Neural crest cell (in vitro differentiated cells): ENCODE measurements around the gene CIAO2B. TPM values are rescaled to one million over a fixed set of nuclear protein-coding genes. Genes with fewer than 3 reads are reported as not detected.
"Not testable (repeated sequence)": the region's sequence is repeated elsewhere in the genome, so short reads cannot be mapped to it uniquely, and the experiment has no call there.

Experiments
- DNase-seq: peaks from one replicate; pipeline ENCODE4 v3.0.0; 2021; ENCODE audit warnings: low read depth, mixed read lengths, low spot score
- H3K27ac Mint-ChIP-seq: one replicate; pipeline ENCODE4 v1.8.0; 2021; ENCODE audit warnings: mild to moderate bottlenecking, mixed read lengths; ENCODE audit not compliant: unreplicated experiment
- H3K27me3 Mint-ChIP-seq: 2 replicates; pipeline ENCODE4 v1.8.0; 2021; ENCODE audit warnings: low read depth, mild to moderate bottlenecking, mixed read lengths
- H3K36me3 Mint-ChIP-seq: 2 replicates; pipeline ENCODE4 v1.8.0; 2021; ENCODE audit warnings: low read depth, mild to moderate bottlenecking, mixed read lengths
- H3K4me1 Mint-ChIP-seq: 2 replicates; pipeline ENCODE4 v1.8.0; 2021; ENCODE audit warnings: mixed read lengths
- H3K4me3 Mint-ChIP-seq: one replicate; pipeline ENCODE4 v1.8.0; 2021; ENCODE audit warnings: mild to moderate bottlenecking, mixed read lengths
- H3K9me3 Mint-ChIP-seq: 2 replicates; pipeline ENCODE4 v1.8.0; 2021; ENCODE audit warnings: mixed read lengths
- CTCF ChIP-seq: fragments of 200-600 bp; sonication (generic); conservative IDR thresholded peaks from 2 replicates; pipeline ENCODE4 v1.5.0; 2021; ENCODE audit warnings: antibody characterized with exemption, mild to moderate bottlenecking
- total RNA-seq: library from RNA; stranded (reverse); gene quantifications from 2 replicates; pipeline ENCODE4 v1.2.1, GENCODE V29; 2021

The CIAO2B gene
- total RNA-seq, 1 donor from 2014 or later = 73.8 TPM

- DNase-seq = no peak
- H3K4me3 Mint-ChIP-seq = no peak overlapping the region
- peaks cover 12% of the 10 kb centered on the region for H3K4me1 Mint-ChIP-seq
- H3K27me3 Mint-ChIP-seq = peaks cover 4% of the 10 kb centered on the region
- no peak for TF ChIP-seq CTCF
- H3K27ac Mint-ChIP-seq = no peak overlapping the region
- H3K36me3 Mint-ChIP-seq = no peaks in the 10 kb centered on the region
- H3K9me3 Mint-ChIP-seq = no peaks in the 10 kb centered on the region
Observed at GRCh38 chr16:66975302-66975893, 41.2 kb upstream of the CIAO2B start.

- H3K27me3 Mint-ChIP-seq, H3K36me3 Mint-ChIP-seq, H3K27ac Mint-ChIP-seq, H3K9me3 Mint-ChIP-seq, H3K4me3 Mint-ChIP-seq, DNase-seq: not testable (repeated sequence)
- peaks cover 12% of the 10 kb centered on the region for H3K4me1 Mint-ChIP-seq
Observed at GRCh38 chr16:66974932-66975246, 40.7 kb upstream of the CIAO2B start.

GRCh38 chr16:66974156-66974931 lies 40.1 kb upstream of the CIAO2B start:
- H3K27me3 Mint-ChIP-seq, DNase-seq, H3K27ac Mint-ChIP-seq, H3K4me3 Mint-ChIP-seq, H3K36me3 Mint-ChIP-seq, H3K9me3 Mint-ChIP-seq: not testable (repeated sequence)
- H3K4me1 Mint-ChIP-seq = peaks cover 12% of the 10 kb centered on the region

- H3K27ac Mint-ChIP-seq = no peak overlapping the region
- peaks cover 12% of the 10 kb centered on the region for H3K4me1 Mint-ChIP-seq
- peaks cover 3% of the 10 kb centered on the region for H3K27me3 Mint-ChIP-seq
- no peak for TF ChIP-seq CTCF
- no peak overlapping the region for H3K4me3 Mint-ChIP-seq
- no peak for DNase-seq
- H3K9me3 Mint-ChIP-seq = no peaks in the 10 kb centered on the region
- H3K36me3 Mint-ChIP-seq = no peaks in the 10 kb centered on the region
Observed at GRCh38 chr16:66973716-66974115, 39.5 kb upstream of the CIAO2B start.

- H3K27ac Mint-ChIP-seq = no peak overlapping the region
- H3K9me3 Mint-ChIP-seq = no peaks in the 10 kb centered on the region
- peaks cover 12% of the 10 kb centered on the region for H3K4me1 Mint-ChIP-seq
- no peak for TF ChIP-seq CTCF
- no peaks in the 10 kb centered on the region for H3K36me3 Mint-ChIP-seq
- no peak for DNase-seq
- H3K27me3 Mint-ChIP-seq = peaks cover 3% of the 10 kb centered on the region
- H3K4me3 Mint-ChIP-seq = no peak overlapping the region
Observed at GRCh38 chr16:66972983-66973382, 38.8 kb upstream of the CIAO2B start.

GRCh38 chr16:66970775-66971720 lies 36.8 kb upstream of the CIAO2B start:
- H3K4me1 Mint-ChIP-seq = peaks cover 4% of the 10 kb centered on the region
- H3K27me3 Mint-ChIP-seq = peaks cover 7% of the 10 kb centered on the region
- no peaks in the 10 kb centered on the region for H3K9me3 Mint-ChIP-seq
- H3K4me3 Mint-ChIP-seq = no peak overlapping the region
- no peak for DNase-seq
- no peak for TF ChIP-seq CTCF
- H3K36me3 Mint-ChIP-seq = no peaks in the 10 kb centered on the region
- no peak overlapping the region for H3K27ac Mint-ChIP-seq
